A549 (cell line): ENCODE measurements around the gene BBS9. TPM values are rescaled to one million over a fixed set of nuclear protein-coding genes. Genes with fewer than 3 reads are reported as not detected.

Experiments used
- ATAC-seq, 2 experiments: fragments of 200-7000 bp in 1 of 2; fragments of >200 bp in 1 of 2; cut with Nextera tagmentation in 1 of 2; cut with Tn5 transposase in 1 of 2; 3 replicates each; pipeline versions ENCODE4 v1.8.0 to v1.9.1; 2018 to 2020; ENCODE audit warnings: mild to moderate bottlenecking in 1 of 2, moderate library complexity in 1 of 2
- CTCF ChIA-PET: fragments of 300-600 bp; sonication (Branson Sonifier 250); formaldehyde crosslinking; extraction: SDS; loops from one replicate; lab custom pipeline; 2021; ENCODE audit warnings: antibody characterized with exemption, inconsistent platforms; lab: Yijun Ruan, JAX
- POLR2A ChIA-PET: fragments of 350-600 bp; formaldehyde crosslinking; extraction: SDS; loops from one replicate; lab custom pipeline; 2021; ENCODE audit warnings: antibody characterized with exemption, inconsistent platforms; lab: Yijun Ruan, JAX
- DNase-seq, 2 experiments: peaks; one replicate each; pipeline versions ENCODE4 v3.0.0 to v3.0.0-alpha.2; 2011 to 2016; ENCODE audit warnings: low read depth in 1 of 2, low spot score in 1 of 2
- FAIRE-seq: peaks from 2 replicates; lab custom pipeline; 2011; peaks lifted over from hg19 to GRCh38; lab: Jason Lieb, UNC
- H3K27ac ChIP-seq, 2 experiments: fragments of >200 bp; sonication (Bioruptor Twin); formaldehyde crosslinking; 3 replicates each; pipeline ENCODE4 v1.5.1; 2016 to 2017
- H3K4me1 ChIP-seq: fragments of >200 bp; sonication (Bioruptor Twin); formaldehyde crosslinking; 3 replicates; pipeline ENCODE4 v1.6.1; 2016
- H3K4me2 ChIP-seq: fragments of >200 bp; sonication (Bioruptor Twin); formaldehyde crosslinking; 3 replicates; pipeline ENCODE4 v1.6.1; 2016
- H3K4me3 ChIP-seq: fragments of >200 bp; sonication (Bioruptor Twin); formaldehyde crosslinking; 3 replicates; pipeline ENCODE4 v1.5.1; 2016
- H3K9me3 ChIP-seq: fragments of >200 bp; sonication (Bioruptor Twin); formaldehyde crosslinking; 3 replicates; pipeline ENCODE4 v1.6.1; 2016
- CBX8 ChIP-seq: fragments of 200-600 bp; sonication (generic); IDR thresholded peaks from 2 replicates; pipeline ENCODE4 v1.6.1; 2016
- EHF ChIP-seq: fragments of 250-450 bp; sonication (Bioruptor Pico); IDR thresholded peaks from 2 replicates; pipeline ENCODE4 v1.5.0; 2020; ENCODE audit warnings: mild to moderate bottlenecking
- EP300 ChIP-seq, 2 experiments: fragments of >200 bp; sonication (Bioruptor Twin); formaldehyde crosslinking; IDR thresholded peaks; 2 replicates in 1 of 2; 3 replicates in 1 of 2; pipeline ENCODE4 v1.6.1; 2016 to 2017
- FOXS1 ChIP-seq: fragments of 250-450 bp; sonication (Bioruptor Pico); IDR thresholded peaks from 2 replicates; pipeline ENCODE4 v1.5.0; 2020; ENCODE audit warnings: mild to moderate bottlenecking, moderate library complexity
- HEYL ChIP-seq: fragments of 250-450 bp; sonication (Bioruptor Pico); IDR thresholded peaks from 2 replicates; pipeline ENCODE4 v1.8.0; 2021; ENCODE audit warnings: mild to moderate bottlenecking, moderate library complexity
- HOXA7 ChIP-seq: fragments of 250-450 bp; sonication (Bioruptor Pico); IDR thresholded peaks from 2 replicates; pipeline ENCODE4 v1.5.0; 2020; ENCODE audit warnings: mild to moderate bottlenecking, moderate library complexity
- KDM1A ChIP-seq: fragments of 200-600 bp; sonication (generic); IDR thresholded peaks from 2 replicates; pipeline ENCODE4 v1.6.1; 2016; ENCODE audit warnings: low read depth, mild to moderate bottlenecking
- MAFK ChIP-seq: fragments of 450-650 bp; IDR thresholded peaks from 2 replicates; pipeline ENCODE4 v1.6.1; 2014; ENCODE audit not compliant: partially characterized antibody
- NPAS2 ChIP-seq: fragments of 250-450 bp; sonication (Bioruptor Pico); IDR thresholded peaks from 2 replicates; pipeline ENCODE4 v1.8.0; 2022; ENCODE audit warnings: mild to moderate bottlenecking, moderate library complexity, borderline replicate concordance
- NR3C1 ChIP-seq: fragments of >200 bp; sonication (Bioruptor Twin); formaldehyde crosslinking; IDR thresholded peaks from 3 replicates; pipeline ENCODE4 v1.6.1; 2017
- PHF8 ChIP-seq: fragments of 200-600 bp; sonication (generic); IDR thresholded peaks from 2 replicates; pipeline ENCODE4 v1.6.1; 2016; ENCODE audit warnings: low read depth, mild to moderate bottlenecking, antibody characterized with exemption, moderate library complexity, borderline replicate concordance
- RAD21 ChIP-seq, 2 experiments: fragments of >200 bp in 1 of 2; sonication (Bioruptor Twin) in 1 of 2; formaldehyde crosslinking in 1 of 2; IDR thresholded peaks in 1 of 2; conservative IDR thresholded peaks in 1 of 2; 2 replicates in 1 of 2; 3 replicates in 1 of 2; pipeline ENCODE4 v1.6.1; 2012 to 2018; ENCODE audit warnings: inconsistent platforms in 1 of 2
- SREBF2 ChIP-seq: fragments of 450-650 bp; IDR thresholded peaks from 2 replicates; pipeline ENCODE4 v1.6.1; 2014; ENCODE audit warnings: mild to moderate bottlenecking, moderate library complexity
- TFCP2L1 ChIP-seq: fragments of 250-450 bp; sonication (Bioruptor Pico); IDR thresholded peaks from 2 replicates; pipeline ENCODE4 v1.5.0; 2021; ENCODE audit warnings: mild to moderate bottlenecking
- ZC3H11A ChIP-seq: fragments of 450-650 bp; IDR thresholded peaks from 2 replicates; pipeline ENCODE4 v1.6.1; 2014; ENCODE audit warnings: antibody characterized with exemption, mild to moderate bottlenecking
- ZFP36 ChIP-seq: fragments of 450-650 bp; IDR thresholded peaks from 2 replicates; pipeline ENCODE4 v1.6.1; 2014; ENCODE audit warnings: borderline replicate concordance; ENCODE audit not compliant: partially characterized antibody
- WGBS: methylation state at CpG from one replicate; pipeline ENCODE4 v1.1.6; 2017; ENCODE audit errors: missing lambda C conversion rate; 5-methylcytosine and 5-hydroxymethylcytosine counted together
- polyA plus RNA-seq, 4 experiments: library from polyadenylated mRNA; depleted of rRNA in 3 of 4; stranded (reverse); fragments of >200 nt; fragmentation: RNase III in 1 of 4; extraction: RNeasy Plus Mini Kit Qiagen cat#74134 plus additional on column Dnase treatment in 1 of 4; gene quantifications; 2 replicates in 3 of 4; 3 replicates in 1 of 4; pipeline ENCODE4 v1.2.3, GENCODE V29; 2011 to 2017
- TF ChIP-seq, protein P1 (sequence below): fragments of >200 bp; sonication (Bioruptor Twin); formaldehyde crosslinking; IDR thresholded peaks from 3 replicates; pipeline ENCODE4 v1.5.1; 2016
- TF ChIP-seq, protein P2 (sequence below): IDR thresholded peaks from 2 replicates; pipeline ENCODE4 v1.6.1; 2012
- TF ChIP-seq, protein P3 (sequence below): fragments of 250-450 bp; sonication (Bioruptor Pico); IDR thresholded peaks from 2 replicates; pipeline ENCODE4 v1.5.0; 2021; ENCODE audit warnings: mild to moderate bottlenecking, moderate library complexity, borderline replicate concordance
- TF ChIP-seq, protein P4 (sequence below): fragments of >200 bp; sonication (Bioruptor Twin); formaldehyde crosslinking; IDR thresholded peaks from 2 replicates; pipeline ENCODE4 v1.6.1; 2016
- TF ChIP-seq, protein P5 (sequence below): fragments of 450-650 bp; IDR thresholded peaks from 2 replicates; pipeline ENCODE4 v1.6.1; 2014; ENCODE audit warnings: antibody characterized with exemption
- TF ChIP-seq, protein P6 (sequence below): fragments of >200 bp; sonication (Bioruptor Twin); formaldehyde crosslinking; IDR thresholded peaks from 3 replicates; pipeline ENCODE4 v1.6.1; 2016

BBS9 gene
- polyA plus RNA-seq, 2 of the 4 experiments (the other 2 are of a cell fraction): 8.3 to 9.1 TPM

DNA sequence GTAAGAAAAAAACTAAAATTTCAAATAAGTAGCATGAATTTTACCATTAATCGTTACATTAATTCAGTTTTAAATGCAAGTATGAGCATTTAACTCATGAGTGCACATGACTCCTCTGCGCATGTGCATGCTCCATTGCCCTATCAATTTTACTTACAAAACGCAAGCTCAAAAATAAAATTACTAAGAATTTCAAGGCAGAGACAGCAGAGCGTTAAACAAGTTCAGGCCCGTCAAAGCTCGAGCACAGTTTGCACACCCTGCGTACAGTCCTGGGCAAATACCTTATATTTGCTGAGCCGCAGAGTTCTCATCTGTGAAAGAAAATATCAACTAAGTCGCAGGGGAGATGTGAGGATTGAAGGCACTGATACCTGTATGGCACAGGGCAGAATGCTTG lies 373.6 kb downstream of the BBS9 start:
- no peak overlapping the region for H3K4me2 ChIP-seq
- TF ChIP-seq PHF8 (no peak), HEYL (CRISPR knock-in tag) (no peak), SREBF2 (no peak), CBX8 (no peak), TFCP2L1 (CRISPR knock-in tag) (no peak), NPAS2 (CRISPR knock-in tag) (no peak)
- TF ChIP-seq, protein P1, sequence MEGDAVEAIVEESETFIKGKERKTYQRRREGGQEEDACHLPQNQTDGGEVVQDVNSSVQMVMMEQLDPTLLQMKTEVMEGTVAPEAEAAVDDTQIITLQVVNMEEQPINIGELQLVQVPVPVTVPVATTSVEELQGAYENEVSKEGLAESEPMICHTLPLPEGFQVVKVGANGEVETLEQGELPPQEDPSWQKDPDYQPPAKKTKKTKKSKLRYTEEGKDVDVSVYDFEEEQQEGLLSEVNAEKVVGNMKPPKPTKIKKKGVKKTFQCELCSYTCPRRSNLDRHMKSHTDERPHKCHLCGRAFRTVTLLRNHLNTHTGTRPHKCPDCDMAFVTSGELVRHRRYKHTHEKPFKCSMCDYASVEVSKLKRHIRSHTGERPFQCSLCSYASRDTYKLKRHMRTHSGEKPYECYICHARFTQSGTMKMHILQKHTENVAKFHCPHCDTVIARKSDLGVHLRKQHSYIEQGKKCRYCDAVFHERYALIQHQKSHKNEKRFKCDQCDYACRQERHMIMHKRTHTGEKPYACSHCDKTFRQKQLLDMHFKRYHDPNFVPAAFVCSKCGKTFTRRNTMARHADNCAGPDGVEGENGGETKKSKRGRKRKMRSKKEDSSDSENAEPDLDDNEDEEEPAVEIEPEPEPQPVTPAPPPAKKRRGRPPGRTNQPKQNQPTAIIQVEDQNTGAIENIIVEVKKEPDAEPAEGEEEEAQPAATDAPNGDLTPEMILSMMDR: no peak

DNA sequence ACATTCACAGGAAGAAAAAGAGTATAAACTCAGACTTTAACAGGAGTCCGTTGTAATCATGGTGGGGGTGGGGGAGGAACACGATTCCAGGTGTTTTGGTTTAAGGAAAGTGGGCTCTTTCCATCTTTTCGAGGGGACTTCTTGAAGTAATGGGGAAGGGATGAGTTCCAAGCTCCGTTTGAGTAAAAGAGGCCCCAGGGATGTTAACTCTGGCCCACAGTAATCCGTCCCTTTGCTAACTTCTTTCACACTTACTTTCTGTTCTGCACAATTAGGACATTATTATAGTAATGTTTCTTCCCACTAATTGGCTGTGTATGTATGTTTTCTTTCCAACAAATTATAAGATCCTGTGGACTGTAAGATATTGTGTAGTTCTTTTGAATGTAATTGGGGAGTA lies 374.4 kb downstream of the BBS9 start:
- ChIA-PET CTCF (no interaction called here), POLR2A (no interaction called here)
- no peak for DNase-seq
- no peaks in the 10 kb centered on the region for H3K4me1 ChIP-seq
- no peak for ATAC-seq
- WGBS: 53% methylated on average over 5 of the region's 5 CpGs
- TF ChIP-seq RAD21 (conservative IDR thresholded peaks at IDR 0.05 in 1 of 2, IDR thresholded peaks at IDR 0.05 in 1 of 2) (no peak), EHF (no peak), KDM1A (no peak), NR3C1 (no peak), HOXA7 (CRISPR knock-in tag) (no peak), FOXS1 (CRISPR knock-in tag) (no peak)
- TF ChIP-seq, protein P2, sequence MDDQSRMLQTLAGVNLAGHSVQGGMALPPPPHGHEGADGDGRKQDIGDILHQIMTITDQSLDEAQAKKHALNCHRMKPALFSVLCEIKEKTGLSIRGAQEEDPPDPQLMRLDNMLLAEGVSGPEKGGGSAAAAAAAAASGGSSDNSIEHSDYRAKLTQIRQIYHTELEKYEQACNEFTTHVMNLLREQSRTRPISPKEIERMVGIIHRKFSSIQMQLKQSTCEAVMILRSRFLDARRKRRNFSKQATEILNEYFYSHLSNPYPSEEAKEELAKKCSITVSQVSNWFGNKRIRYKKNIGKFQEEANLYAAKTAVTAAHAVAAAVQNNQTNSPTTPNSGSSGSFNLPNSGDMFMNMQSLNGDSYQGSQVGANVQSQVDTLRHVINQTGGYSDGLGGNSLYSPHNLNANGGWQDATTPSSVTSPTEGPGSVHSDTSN: no peak
- TF ChIP-seq, protein P3, sequence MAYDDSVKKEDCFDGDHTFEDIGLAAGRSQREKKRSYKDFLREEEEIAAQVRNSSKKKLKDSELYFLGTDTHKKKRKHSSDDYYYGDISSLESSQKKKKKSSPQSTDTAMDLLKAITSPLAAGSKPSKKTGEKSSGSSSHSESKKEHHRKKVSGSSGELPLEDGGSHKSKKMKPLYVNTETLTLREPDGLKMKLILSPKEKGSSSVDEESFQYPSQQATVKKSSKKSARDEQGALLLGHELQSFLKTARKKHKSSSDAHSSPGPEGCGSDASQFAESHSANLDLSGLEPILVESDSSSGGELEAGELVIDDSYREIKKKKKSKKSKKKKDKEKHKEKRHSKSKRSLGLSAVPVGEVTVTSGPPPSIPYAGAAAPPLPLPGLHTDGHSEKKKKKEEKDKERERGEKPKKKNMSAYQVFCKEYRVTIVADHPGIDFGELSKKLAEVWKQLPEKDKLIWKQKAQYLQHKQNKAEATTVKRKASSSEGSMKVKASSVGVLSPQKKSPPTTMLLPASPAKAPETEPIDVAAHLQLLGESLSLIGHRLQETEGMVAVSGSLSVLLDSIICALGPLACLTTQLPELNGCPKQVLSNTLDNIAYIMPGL (CRISPR knock-in tag): no peak
- TF ChIP-seq, protein P4, sequence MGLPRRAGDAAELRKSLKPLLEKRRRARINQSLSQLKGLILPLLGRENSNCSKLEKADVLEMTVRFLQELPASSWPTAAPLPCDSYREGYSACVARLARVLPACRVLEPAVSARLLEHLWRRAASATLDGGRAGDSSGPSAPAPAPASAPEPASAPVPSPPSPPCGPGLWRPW: no peak
- TF ChIP-seq, protein P1: no peak
- FAIRE-seq: no peak
- H3K4me3 ChIP-seq: no peak overlapping the region
- H3K4me2 ChIP-seq: no peak overlapping the region
- H3K27ac ChIP-seq: no peak overlapping the region
- no peaks in the 10 kb centered on the region for H3K9me3 ChIP-seq

More for the DNA sequence above, 373.6 kb downstream of the BBS9 start:
- FAIRE-seq: no peak
- 84% methylated on average over 9 of the region's 9 CpGs for WGBS
- no peaks in the 10 kb centered on the region for H3K4me1 ChIP-seq
- H3K4me3 ChIP-seq: no peak overlapping the region
- no peak overlapping the region for H3K27ac ChIP-seq
- POLR2A ChIA-PET: no interaction called here
- ATAC-seq: no peak
- no peaks in the 10 kb centered on the region for H3K9me3 ChIP-seq
- CTCF ChIA-PET: interaction anchor here (1.6 kb wide), 1 partner anchor 12 kb away, joined by 8 read pairs; no protein-coding TSS in a partner anchor
- DNase-seq: no peak

DNA sequence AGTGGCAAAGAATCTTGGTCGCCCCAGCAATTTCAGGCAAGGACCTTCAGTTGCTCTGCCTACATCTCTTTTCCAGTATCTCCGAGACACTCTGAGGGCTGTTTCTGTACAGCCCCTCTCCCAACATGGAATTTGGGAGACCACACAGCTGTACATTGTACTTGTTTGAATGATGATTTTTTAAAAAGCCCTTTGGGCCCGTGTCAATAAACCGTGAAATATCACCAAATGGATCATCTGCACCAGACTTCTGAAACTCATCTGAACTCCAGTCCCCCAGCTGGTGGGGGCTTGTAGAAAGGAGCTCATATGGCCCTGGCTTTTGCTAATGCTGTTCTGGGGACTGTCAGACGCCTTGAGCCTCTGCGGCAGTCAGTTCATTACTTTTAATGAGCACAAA lies 374.9 kb downstream of the BBS9 start:
- CTCF ChIA-PET: no interaction called here
- no peak for FAIRE-seq
- 84% methylated on average over 6 of the region's 6 CpGs for WGBS
- TF ChIP-seq RAD21 (conservative IDR thresholded peaks at IDR 0.05 in 1 of 2, IDR thresholded peaks at IDR 0.05 in 1 of 2) (no peak), EHF (no peak), ZC3H11A (no peak), FOXS1 (CRISPR knock-in tag) (no peak), EP300 (IDR thresholded peaks at IDR 0.05) (no peak), ZFP36 (no peak), MAFK (no peak)
- TF ChIP-seq, protein P1: no peak
- TF ChIP-seq, protein P5, sequence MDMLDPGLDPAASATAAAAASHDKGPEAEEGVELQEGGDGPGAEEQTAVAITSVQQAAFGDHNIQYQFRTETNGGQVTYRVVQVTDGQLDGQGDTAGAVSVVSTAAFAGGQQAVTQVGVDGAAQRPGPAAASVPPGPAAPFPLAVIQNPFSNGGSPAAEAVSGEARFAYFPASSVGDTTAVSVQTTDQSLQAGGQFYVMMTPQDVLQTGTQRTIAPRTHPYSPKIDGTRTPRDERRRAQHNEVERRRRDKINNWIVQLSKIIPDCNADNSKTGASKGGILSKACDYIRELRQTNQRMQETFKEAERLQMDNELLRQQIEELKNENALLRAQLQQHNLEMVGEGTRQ: no peak
- TF ChIP-seq, protein P6, sequence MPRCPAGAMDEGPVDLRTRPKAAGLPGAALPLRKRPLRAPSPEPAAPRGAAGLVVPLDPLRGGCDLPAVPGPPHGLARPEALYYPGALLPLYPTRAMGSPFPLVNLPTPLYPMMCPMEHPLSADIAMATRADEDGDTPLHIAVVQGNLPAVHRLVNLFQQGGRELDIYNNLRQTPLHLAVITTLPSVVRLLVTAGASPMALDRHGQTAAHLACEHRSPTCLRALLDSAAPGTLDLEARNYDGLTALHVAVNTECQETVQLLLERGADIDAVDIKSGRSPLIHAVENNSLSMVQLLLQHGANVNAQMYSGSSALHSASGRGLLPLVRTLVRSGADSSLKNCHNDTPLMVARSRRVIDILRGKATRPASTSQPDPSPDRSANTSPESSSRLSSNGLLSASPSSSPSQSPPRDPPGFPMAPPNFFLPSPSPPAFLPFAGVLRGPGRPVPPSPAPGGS: no peak

More for the DNA sequence above, 374.9 kb downstream of the BBS9 start:
- Histone ChIP-seq H3K4me3 (no peak overlapping the region), H3K27ac (no peak overlapping the region), H3K4me2 (no peak overlapping the region), H3K9me3 (no peaks in the 10 kb centered on the region), H3K4me1 (no peaks in the 10 kb centered on the region)
- ATAC-seq: no peak
- no peak for DNase-seq
- POLR2A ChIA-PET: no interaction called here
